Sigmoid colon (tissue), 7 donors: Measurements from ENCODE around the gene FAM227A. TPM values are rescaled to one million over a fixed set of nuclear protein-coding genes. Genes with fewer than 3 reads are reported as not detected.

ENCODE experiments used
- DNase-seq: peaks from one replicate; pipeline ENCODE4 v3.0.0-alpha.2; 2019
- H3K27ac ChIP-seq, 4 donors: fragments of 200-600 bp; sonication (generic); one replicate each; pipeline ENCODE4 v1.5.1; 2016 to 2019; ENCODE audit warnings: mild to moderate bottlenecking in 1 of 4
- H3K27me3 ChIP-seq, 3 donors: fragments of 200-600 bp; sonication (generic); one replicate each; pipeline ENCODE4 v1.5.1; 2019; ENCODE audit warnings: mild to moderate bottlenecking in 1 of 3
- H3K36me3 ChIP-seq, 4 donors: fragments of 200-600 bp; sonication (generic); one replicate each; pipeline ENCODE4 v1.5.1; 2016 to 2019
- H3K4me1 ChIP-seq, 4 donors: fragments of 200-600 bp; sonication (generic); one replicate each; pipeline ENCODE4 v1.5.1; 2017 to 2019
- H3K4me3 ChIP-seq, 4 donors: fragments of 200-600 bp; sonication (generic); one replicate each; pipeline ENCODE4 v1.5.1; 2017 to 2019; ENCODE audit warnings: mild to moderate bottlenecking in 2 of 4, moderate library complexity in 1 of 4
- H3K9me3 ChIP-seq, 4 donors: fragments of 200-600 bp in 3 of 4; sonication (generic) in 3 of 4; one replicate each; pipeline versions ENCODE4 v1.5.1 to v1.6.1; 2013 to 2019
- CTCF ChIP-seq, 4 experiments: fragments of 450-650 bp in 3 of 4; fragments of 200-600 bp in 1 of 4; IDR thresholded peaks; one replicate each; pipeline ENCODE4 v1.5.1; 2016 to 2019; ENCODE audit warnings: antibody characterized with exemption in 4 of 4, mild to moderate bottlenecking in 3 of 4, moderate library complexity in 2 of 4
- EP300 ChIP-seq, 4 donors: sonication (generic); formaldehyde crosslinking; IDR thresholded peaks; one replicate each; pipeline ENCODE4 v1.6.1; 2017; ENCODE audit warnings: antibody characterized with exemption in 4 of 4
- POLR2A ChIP-seq, 2 donors: fragments of 450-650 bp; IDR thresholded peaks; one replicate each; pipeline ENCODE4 v1.6.1; 2016; ENCODE audit warnings: antibody characterized with exemption in 2 of 2, mild to moderate bottlenecking in 2 of 2, moderate library complexity in 2 of 2
- POLR2AphosphoS5 ChIP-seq, 4 donors: sonication (generic); formaldehyde crosslinking; IDR thresholded peaks; one replicate each; pipeline ENCODE4 v1.6.1; 2017; ENCODE audit warnings: antibody characterized with exemption in 4 of 4
- WGBS, 2 donors: extraction: QIAGEN DNeasy Blood & Tissue Kit; methylation state at CpG; one replicate each; pipeline ENCODE4 v1.1.7; 2013; 5-methylcytosine and 5-hydroxymethylcytosine counted together
- intact Hi-C: fragments of 100-400 bp; cut with DNase I; formaldehyde crosslinking; loops from one replicate; pipeline ENCODE4 v1.15.1; 2023
- polyA plus RNA-seq, 3 donors: library from polyadenylated mRNA; stranded (reverse); fragments of 200-250 nt; gene quantifications; one replicate each; pipeline ENCODE4 v1.2.3, GENCODE V29; 2013
- total RNA-seq, 4 donors: library from RNA; depleted of rRNA; stranded (reverse); fragments of >200 nt; gene quantifications; one replicate each; pipeline ENCODE4 v1.1.0, GENCODE V29; 2016
- donor health status: healthy with polysubstance abuse.
- donor health status: Bipolar disorder and iron deficiency.
- donor health status: healthy.

Gene FAM227A
- total and polyA plus RNA-seq, 7 donors = 0.23 to 3.2 (median 0.61) TPM; not detected in 1

GRCh38 chr22:38578505-38578904, 77.7 kb downstream of the FAM227A start:
- Histone ChIP-seq H3K4me1 (no peaks in the 10 kb centered on the region), H3K4me3 (no peak overlapping the region), H3K36me3 (no peaks in the 10 kb centered on the region), H3K27ac (no peak overlapping the region), H3K9me3 (no peaks in the 10 kb centered on the region), H3K27me3 (no peaks in the 10 kb centered on the region)
- intact Hi-C loops = no loop called here
- 85 to 87% methylated on average over 5 of the region's 5 CpGs for WGBS, 2 donors
- TF ChIP-seq POLR2A (IDR thresholded peaks at IDR 0.05) (no peak), POLR2AphosphoS5 (IDR thresholded peaks at IDR 0.05) (no peak), CTCF (IDR thresholded peaks at IDR 0.05) (no peak), EP300 (IDR thresholded peaks at IDR 0.05) (no peak)
- DNase-seq = no peak

GRCh38 chr22:38572065-38572464, 84.1 kb downstream of the FAM227A start:
- Histone ChIP-seq H3K27ac (no peak overlapping the region), H3K4me3 (no peak overlapping the region), H3K9me3 (no peaks in the 10 kb centered on the region), H3K4me1 (peaks cover 0 to 18% (median 12%) of the 10 kb centered on the region in 4 donors), H3K36me3 (no peaks in the 10 kb centered on the region), H3K27me3 (no peaks in the 10 kb centered on the region)
- TF ChIP-seq EP300 (IDR thresholded peaks at IDR 0.05) (no peak), CTCF (IDR thresholded peaks at IDR 0.05) (peak in 3 of 4 experiments; percentile 20 to 41 (median 34))
- no peak for DNase-seq
- 3 to 8% methylated on average over 3 of the region's 3 CpGs for whole genome bisulfite sequencing, 2 donors
- intact Hi-C loops = loop anchor here (5.0 kb wide), 3 partner anchors 105 to 175 kb away; partner anchors contain the start of gene KDELR3

GRCh38 chr22:38570779-38571364, 85.3 kb downstream of the FAM227A start:
- 1 to 4% methylated on average over 14 of the region's 14 CpGs for WGBS, 2 donors
- H3K4me1 ChIP-seq = peaks cover 0 to 18% (median 12%) of the 10 kb centered on the region in 4 donors
- intact Hi-C loops = loop anchor here (1.0 to 5.0 kb wide), 5 partner anchors 64 to 518 kb away; partner anchors contain the start of gene KDELR3
- TF ChIP-seq EP300 (IDR thresholded peaks at IDR 0.05) (no peak), CTCF (IDR thresholded peaks at IDR 0.05) (no peak)
- H3K27ac ChIP-seq = peak overlapping the region; percentile 85 to 90 (median 88)
- DNase-seq = peak; percentile 77
- H3K4me3 ChIP-seq = peak overlapping the region; percentile 56 to 75 (median 68)
- no peaks in the 10 kb centered on the region for H3K27me3 ChIP-seq
- no peaks in the 10 kb centered on the region for H3K9me3 ChIP-seq
- H3K36me3 ChIP-seq = no peaks in the 10 kb centered on the region

GRCh38 chr22:38569972-38570778, 86.0 kb downstream of the FAM227A start, which contains the start of gene DMC1:
DMC1 (minus strand) TSS chr22:38570183; CDS start chr22:38568256, 1,927 bp downstream.
- 1% methylated on average over 63 of the region's 64 CpGs for WGBS, 2 donors
- H3K4me3 ChIP-seq = peak within 1 kb of the TSS; percentile 56 to 75 (median 68)
- H3K36me3 ChIP-seq = no peaks in the 10 kb centered on the region
- peak; percentile 98 for DNase-seq
- no peaks in the 10 kb centered on the region for H3K9me3 ChIP-seq
- peak within 1 kb of the TSS; percentile 85 to 90 (median 88) for H3K27ac ChIP-seq
- no peak for TF ChIP-seq EP300 (IDR thresholded peaks at IDR 0.05)
- TF ChIP-seq POLR2A (IDR thresholded peaks at IDR 0.05) = peak in 1 of 2 donors; percentile 16
- peak; percentile 75 to 83 (median 77) for TF ChIP-seq POLR2AphosphoS5 (IDR thresholded peaks at IDR 0.05)
- no peak for TF ChIP-seq CTCF (IDR thresholded peaks at IDR 0.05)
- no peaks in the 10 kb centered on the region for H3K27me3 ChIP-seq
- peaks cover 0 to 18% (median 12%) of the 10 kb centered on the region in 4 donors for H3K4me1 ChIP-seq
- intact Hi-C loops = loop anchor here (1.0 to 5.0 kb wide), 5 partner anchors 63 to 517 kb away; partner anchors contain the start of gene KDELR3
